ENCODE measurements around the gene GSTK1. TPM values are rescaled to one million over a fixed set of nuclear protein-coding genes. Genes with fewer than 3 reads are reported as not detected.

GSTK1 gene
- total and polyA plus RNA-seq, 2 of the 8 experiments (the other 6 are each of a cell fraction or from before 2014, with no cell fraction given), result 25.5 to 32.5 TPM

- TF ChIP-seq CBX8 (IDR thresholded peaks at IDR 0.05; ENCODE audit: borderline replicate concordance, low read depth, low read length), result no peak
- TF ChIP-seq POLR2AphosphoS5 (IDR thresholded peaks at IDR 0.05; ENCODE audit: low read depth, low read length), result no peak
Observed at GRCh38 chr7:143242306-143242705, 20.9 kb upstream of the GSTK1 start (continued).
